Left forelimb (tissue), 1 donor: Measurements from ENCODE around the gene HIF3A.
A peak's percentile ranks its signal among the peaks of the same experiment; 100 is the strongest.

Experiments
- DNase-seq: peaks from one replicate; pipeline ENCODE4 v3.0.0-alpha.2; 2018; ENCODE audit warnings: low spot score

HIF3A gene

GRCh38 chr19:46328079-46328478 lies 31.2 kb downstream of the HIF3A start:
- no peak for DNase-seq

GRCh38 chr19:46330319-46330918 lies 33.6 kb downstream of the HIF3A start:
- DNase-seq: no peak

GRCh38 chr19:46337487-46337886 lies 40.6 kb downstream of the HIF3A start:
- no peak for DNase-seq

GRCh38 chr19:46339446-46339845 lies 42.6 kb downstream of the HIF3A start:
- DNase-seq: no peak

GRCh38 chr19:46340051-46340659 lies 43.3 kb downstream of the HIF3A start:
- DNase-seq: no peak

- no peak for DNase-seq
Observed at GRCh38 chr19:46341937-46342336, 45.1 kb downstream of the HIF3A start.

- DNase-seq: no peak
Observed at GRCh38 chr19:46344363-46344762, 47.5 kb downstream of the HIF3A start.

GRCh38 chr19:46345157-46345556 lies 48.3 kb downstream of the HIF3A start:
- DNase-seq: no peak

- DNase-seq: peak; percentile 94
Observed at GRCh38 chr19:46346821-46347571, 50.2 kb downstream of the HIF3A start, which contains the start of gene PPP5C. PPP5C (plus strand) TSS chr19:46347087; CDS start chr19:46347097, 10 bp downstream.

GRCh38 chr19:46347572-46347883 lies 50.7 kb downstream of the HIF3A start:
- DNase-seq: no peak

GRCh38 chr19:46347985-46348384 lies 51.1 kb downstream of the HIF3A start:
- no peak for DNase-seq

- DNase-seq: no peak
Observed at GRCh38 chr19:46349311-46349993, 52.6 kb downstream of the HIF3A start.

GRCh38 chr19:46350029-46350757 lies 53.4 kb downstream of the HIF3A start:
- no peak for DNase-seq

- DNase-seq: no peak
Observed at GRCh38 chr19:46350758-46351159, 53.9 kb downstream of the HIF3A start.

- no peak for DNase-seq
Observed at GRCh38 chr19:46351241-46352041, 54.6 kb downstream of the HIF3A start.

- DNase-seq: no peak
Observed at GRCh38 chr19:46353730-46354528, 57.1 kb downstream of the HIF3A start.

GRCh38 chr19:46355234-46356148 lies 58.6 kb downstream of the HIF3A start:
- peak; percentile 50 for DNase-seq

GRCh38 chr19:46356149-46357055 lies 59.6 kb downstream of the HIF3A start:
- peak; percentile 31 for DNase-seq
